NCI-H524 treated with DMSO at 0.1 percent for 48 hours (cell line): ENCODE data around the gene KCTD13.
"Not testable (repeated sequence)": the region's sequence is repeated elsewhere in the genome, so short reads cannot be mapped to it uniquely, and the experiment has no call there.

Experiments
- DNase-seq: peaks from one replicate; lab custom pipeline; 2025; lab: John Stamatoyannopoulos, UW

The KCTD13 gene

GRCh38 chr16:29925781-29926710 is at the start of gene KCTD13:
Gene KCTD13, minus strand, starts transcription at chr16:29926226. Its CDS starts 193 bp downstream, at chr16:29926033.
- DNase-seq = peak; percentile 19

GRCh38 chr16:29975134-29975538 is 49.1 kb upstream of the KCTD13 start:
- DNase-seq = no peak

- no peak for DNase-seq
Observed at GRCh38 chr16:29974291-29975133, 48.5 kb upstream of the KCTD13 start.

- peak; percentile 98 for DNase-seq
Observed at GRCh38 chr16:29973384-29974246, 47.6 kb upstream of the KCTD13 start, which contains the start of gene TAOK2. Gene TAOK2, plus strand, starts transcription at chr16:29973868. Its CDS starts 3,905 bp downstream, at chr16:29977773.

- DNase-seq = no peak
Observed at GRCh38 chr16:29972992-29973383, 47.0 kb upstream of the KCTD13 start.

GRCh38 chr16:29972500-29972899 is 46.5 kb upstream of the KCTD13 start:
- no peak for DNase-seq

- DNase-seq = no peak
Observed at GRCh38 chr16:29971304-29971703, 45.3 kb upstream of the KCTD13 start.

- DNase-seq = no peak
Observed at GRCh38 chr16:29968205-29968604, 42.2 kb upstream of the KCTD13 start.

- no peak for DNase-seq
Observed at GRCh38 chr16:29963021-29963743, 37.2 kb upstream of the KCTD13 start.

- DNase-seq = no peak
Observed at GRCh38 chr16:29962344-29962994, 36.4 kb upstream of the KCTD13 start.

GRCh38 chr16:29961479-29962343 is 35.7 kb upstream of the KCTD13 start, which contains the start of gene TMEM219:
Gene TMEM219, plus strand, starts transcription at chr16:29962079. Its CDS starts 1,065 bp downstream, at chr16:29963144.
- peak; percentile 57 for DNase-seq

GRCh38 chr16:29961127-29961478 is 35.1 kb upstream of the KCTD13 start:
- DNase-seq = peak; percentile 30

- DNase-seq = not testable (repeated sequence)
Observed at GRCh38 chr16:29959821-29960220, 33.8 kb upstream of the KCTD13 start.

GRCh38 chr16:29959293-29959692 is 33.3 kb upstream of the KCTD13 start:
- no peak for DNase-seq

- DNase-seq = no peak
Observed at GRCh38 chr16:29958756-29959155, 32.7 kb upstream of the KCTD13 start.

- DNase-seq = no peak
Observed at GRCh38 chr16:29951625-29952365, 25.8 kb upstream of the KCTD13 start.

GRCh38 chr16:29950806-29951461 is 24.9 kb upstream of the KCTD13 start:
- no peak for DNase-seq

- DNase-seq = no peak
Observed at GRCh38 chr16:29947897-29948296, 21.9 kb upstream of the KCTD13 start.
